HG02852 (cell line): Measurements from ENCODE around the gene CNTN4.

ENCODE experiments used
- ATAC-seq: cut with Tn5 transposase; IDR thresholded peaks from one replicate; pipeline ENCODE4 v1.9.1; 2021; ENCODE audit warnings: mild to moderate bottlenecking, moderate library complexity; ENCODE audit not compliant: unreplicated experiment

The CNTN4 gene

GRCh38 chr3:3013317-3014052 lies 914.8 kb downstream of the CNTN4 start:
- ATAC-seq, result no peak

DNA sequence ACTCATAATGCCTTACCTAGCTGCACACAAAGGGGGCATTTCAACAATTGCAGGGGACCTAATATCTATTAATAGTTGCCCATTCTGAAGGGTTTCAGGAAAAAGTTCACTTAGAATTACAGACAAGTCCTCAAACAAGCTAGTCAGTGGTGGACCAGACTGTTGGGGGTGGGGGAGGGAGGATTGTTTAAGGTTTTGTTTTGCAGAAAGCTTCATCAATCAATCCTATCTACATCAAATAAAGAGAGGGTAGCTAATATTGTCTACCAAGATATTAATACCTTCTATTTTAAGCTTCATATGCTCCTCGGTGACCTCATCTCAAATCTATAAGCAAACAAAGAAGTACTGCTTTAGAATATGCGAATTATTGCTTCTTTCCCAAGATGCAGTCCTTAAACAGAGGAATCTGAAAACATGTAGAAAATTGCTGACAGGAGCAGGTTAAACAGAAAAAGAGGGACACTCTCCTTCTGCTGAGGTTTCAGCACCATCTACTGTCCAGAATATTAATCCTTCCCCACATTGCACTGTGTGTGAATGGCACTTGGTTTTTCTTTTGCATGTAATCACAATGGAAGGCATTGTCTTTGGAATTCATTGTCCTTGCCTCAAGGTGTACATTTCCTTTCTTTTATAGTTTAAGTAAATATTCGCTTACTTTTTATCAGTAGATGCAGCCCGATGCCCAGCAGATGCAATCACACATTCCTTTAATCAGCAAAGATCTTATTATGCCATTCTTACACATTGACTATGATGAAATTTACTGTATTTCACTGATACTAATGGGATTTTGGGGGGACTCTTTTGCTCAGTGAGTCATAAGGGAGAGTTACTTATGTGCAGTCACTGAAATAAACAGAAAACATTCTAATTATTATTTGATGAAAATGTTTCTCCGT lies 916.8 kb downstream of the CNTN4 start:
- ATAC-seq, result peak; percentile 77

GRCh38 chr3:3016226-3016625 lies 917.6 kb downstream of the CNTN4 start:
- no peak for ATAC-seq

DNA sequence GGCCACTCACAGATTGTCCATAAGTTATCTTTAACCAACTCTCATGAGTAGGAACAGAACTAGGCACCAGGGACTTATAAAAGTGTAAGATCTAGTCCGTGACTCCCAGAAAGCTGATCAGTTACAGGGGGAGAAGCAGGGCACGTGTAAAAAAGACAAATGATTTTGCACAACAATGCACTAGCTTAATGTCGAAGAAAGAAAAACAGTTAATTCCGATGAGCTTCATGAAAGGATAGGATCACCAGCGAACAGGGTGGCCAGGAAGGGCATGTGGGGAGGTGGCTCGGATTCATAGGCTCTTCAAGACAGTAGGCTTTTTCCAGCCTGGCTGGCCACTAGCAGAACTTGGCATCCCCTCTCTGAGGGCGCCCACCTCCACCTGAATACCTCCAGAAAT lies 921.5 kb downstream of the CNTN4 start:
- ATAC-seq, result no peak

- no peak for ATAC-seq
Measured at GRCh38 chr3:3023111-3023745, 924.6 kb downstream of the CNTN4 start.

- ATAC-seq, result peak; percentile 97
Measured at GRCh38 chr3:3027976-3028567, 929.4 kb downstream of the CNTN4 start.

DNA sequence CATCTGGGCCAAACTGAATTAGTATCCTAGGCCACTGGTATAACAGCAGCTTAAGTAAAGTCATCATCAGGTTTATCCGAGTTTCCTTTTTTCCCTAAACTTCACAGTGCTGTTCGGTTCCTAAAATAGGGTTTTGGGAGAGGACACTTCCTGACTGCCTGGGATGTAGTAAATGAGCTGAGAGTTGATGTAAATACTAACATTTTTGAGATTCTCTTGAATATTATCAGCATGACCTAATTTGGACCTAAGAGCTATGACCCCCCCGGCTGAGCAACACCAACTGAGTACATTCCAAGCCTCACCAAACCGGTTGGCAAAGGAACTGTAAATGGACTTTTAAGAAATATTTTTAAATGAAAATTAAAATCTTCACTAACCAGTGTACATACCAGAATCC lies 932.7 kb downstream of the CNTN4 start:
- ATAC-seq, result no peak

DNA sequence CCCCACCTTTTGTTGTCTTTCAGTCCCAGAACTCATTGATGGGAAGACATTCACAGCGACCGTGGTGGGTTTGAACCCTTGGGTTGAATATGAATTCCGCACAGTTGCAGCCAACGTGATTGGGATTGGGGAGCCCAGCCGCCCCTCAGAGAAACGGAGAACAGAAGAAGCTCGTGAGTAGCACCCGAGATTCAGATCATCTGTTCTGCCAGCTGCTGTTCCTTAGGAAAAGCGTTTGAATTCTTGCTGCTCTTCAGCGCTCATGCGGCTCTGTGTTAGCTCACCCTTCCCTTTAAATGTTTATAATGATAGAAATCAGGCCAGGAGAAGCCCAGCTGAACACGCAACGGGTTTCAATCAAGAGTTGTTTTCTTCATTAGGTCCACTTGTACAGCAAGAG lies 938.5 kb downstream of the CNTN4 start:
- no peak for ATAC-seq

DNA sequence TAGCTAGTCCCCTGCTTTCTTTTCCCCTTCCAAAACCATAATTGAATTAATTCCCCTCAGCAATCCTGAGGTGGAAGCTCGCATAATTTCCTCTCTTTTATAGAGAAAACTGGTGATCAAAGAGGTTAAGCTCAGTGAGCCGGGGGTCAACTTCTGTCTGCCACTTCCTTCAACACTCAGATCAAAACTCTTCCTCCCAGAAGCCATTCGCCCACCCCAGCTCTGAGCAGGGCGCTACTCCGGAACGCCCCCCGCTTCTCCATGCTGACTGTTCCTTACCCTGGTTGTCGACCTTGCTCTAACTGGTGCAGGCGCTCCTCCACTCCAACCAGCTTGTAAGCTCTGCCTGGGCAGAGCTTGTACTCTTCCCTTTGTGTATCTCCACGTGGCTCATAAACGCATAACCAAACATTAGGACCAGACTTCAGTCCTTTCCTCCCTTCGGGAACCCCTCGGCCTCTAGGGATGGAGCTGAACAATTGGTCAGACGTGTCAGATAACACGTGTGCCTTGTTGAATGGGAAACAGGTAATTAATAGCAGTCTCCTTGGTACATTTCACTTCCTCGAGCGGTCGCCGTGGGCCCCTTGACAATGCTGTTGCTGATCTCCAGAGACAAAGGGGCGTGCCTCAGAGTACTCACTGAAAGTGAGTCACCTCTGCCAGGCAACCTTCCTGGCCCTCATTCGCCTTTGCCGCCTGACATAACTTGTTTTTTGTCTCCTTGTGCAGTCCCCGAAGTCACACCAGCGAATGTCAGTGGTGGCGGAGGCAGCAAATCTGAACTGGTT lies 939.7 kb downstream of the CNTN4 start:
- ATAC-seq, result no peak

DNA sequence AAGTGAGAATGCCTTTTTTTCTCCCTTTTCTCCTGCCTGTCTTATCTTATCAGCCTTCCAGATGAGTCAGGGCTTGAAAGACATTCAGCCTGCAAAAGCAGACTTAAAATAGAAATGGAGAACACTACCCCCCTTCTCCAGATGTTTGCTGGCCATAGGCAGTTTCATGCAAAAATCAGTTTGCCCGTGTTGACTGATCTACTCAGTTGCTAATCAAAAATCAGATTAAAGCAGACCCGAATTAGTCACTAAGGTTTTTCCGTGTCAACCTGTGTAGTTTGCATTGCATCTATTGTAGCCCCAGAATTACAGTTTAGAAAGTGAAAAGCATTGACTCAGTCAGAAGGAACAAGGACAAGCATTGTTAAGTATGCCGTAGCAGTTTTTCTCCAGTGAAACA lies 955.3 kb downstream of the CNTN4 start:
- no peak for ATAC-seq

DNA sequence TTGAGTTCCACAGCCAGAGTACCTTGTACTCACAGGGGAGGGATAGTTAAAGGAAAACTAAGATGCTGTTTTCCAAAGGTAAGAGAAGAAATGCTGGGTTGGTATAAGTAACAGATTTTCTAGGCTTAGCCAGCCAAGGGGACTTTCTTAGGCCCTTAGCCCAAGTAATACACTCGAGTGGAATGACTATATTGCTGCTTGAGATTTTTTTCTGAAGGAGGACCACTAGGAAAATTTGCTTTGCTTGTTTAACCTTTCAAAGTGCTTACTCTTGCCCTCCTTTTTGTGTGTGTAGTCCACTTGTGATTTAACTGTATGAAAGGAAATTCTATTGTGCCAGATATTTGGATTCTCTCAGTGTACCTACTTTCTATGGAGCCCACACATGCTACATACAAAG lies 961.0 kb downstream of the CNTN4 start:
- no peak for ATAC-seq

- no peak for ATAC-seq
Measured at GRCh38 chr3:3064297-3064696, 965.6 kb downstream of the CNTN4 start.

DNA sequence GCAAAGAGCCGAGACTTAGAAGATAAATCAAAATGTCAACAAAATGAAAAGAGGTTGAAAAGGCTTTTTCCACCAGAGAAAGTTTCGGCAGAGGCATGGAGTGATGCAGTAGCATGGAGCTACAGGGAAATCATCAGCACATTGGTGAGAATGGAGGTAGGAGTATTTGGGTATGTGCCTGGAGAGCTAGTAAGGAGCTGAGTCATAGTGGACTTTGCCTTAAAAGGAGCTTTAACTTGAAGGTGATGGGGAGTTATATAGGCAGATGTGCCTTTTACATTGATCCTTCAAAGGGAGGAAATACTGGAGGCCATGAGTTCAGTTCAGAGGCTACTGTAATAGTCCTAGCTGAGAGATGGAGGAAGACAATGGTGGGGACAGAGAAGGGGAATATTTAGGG lies 967.2 kb downstream of the CNTN4 start:
- ATAC-seq, result peak; percentile 53

- peak; percentile 73 for ATAC-seq
Measured at GRCh38 chr3:3066378-3066777, 967.7 kb downstream of the CNTN4 start.

DNA sequence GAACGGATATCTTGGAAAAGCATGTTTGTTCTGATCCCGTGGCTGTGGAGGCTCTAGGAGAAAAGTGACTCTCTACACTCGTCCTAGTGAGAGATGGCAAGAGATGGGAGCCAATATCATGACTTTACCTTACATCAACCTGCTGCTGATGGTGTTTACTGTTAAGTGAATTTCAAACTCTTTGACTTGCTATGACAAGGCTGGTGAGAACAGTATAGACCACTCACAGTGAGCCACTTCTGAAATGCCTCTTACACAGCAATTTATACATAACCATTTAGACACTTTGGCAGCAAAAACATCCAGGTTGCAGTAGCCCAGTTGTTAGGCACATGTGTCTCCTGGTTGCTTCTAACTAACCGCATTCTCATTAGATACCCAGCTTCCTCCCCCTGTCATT lies 968.2 kb downstream of the CNTN4 start:
- no peak for ATAC-seq

DNA sequence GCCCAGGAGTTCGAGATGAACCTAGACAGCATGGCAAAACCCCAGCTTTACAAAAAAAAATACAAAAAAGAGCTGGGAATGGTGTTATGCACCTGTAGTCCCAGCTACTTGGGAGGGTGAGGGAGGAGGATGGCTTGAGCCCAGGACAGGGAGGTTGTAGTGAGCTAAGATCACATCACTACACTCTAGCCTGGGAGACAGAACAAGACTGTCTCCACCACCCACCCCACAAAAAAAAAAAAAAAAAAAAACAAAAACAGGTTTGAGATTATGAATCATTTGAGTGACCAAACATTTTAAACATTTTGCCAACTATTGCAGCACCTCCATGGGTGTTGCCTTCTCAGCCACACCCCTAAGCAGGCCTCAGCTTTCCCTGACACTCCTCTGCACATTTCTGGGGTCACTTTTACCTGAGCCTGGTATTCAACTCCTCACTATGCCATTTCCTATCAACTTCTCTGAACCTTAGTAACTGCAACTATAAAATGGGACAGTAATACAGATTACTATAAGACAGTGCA lies 969.8 kb downstream of the CNTN4 start:
- no peak for ATAC-seq

- no peak for ATAC-seq
Measured at GRCh38 chr3:3069723-3070122, 971.1 kb downstream of the CNTN4 start.

GRCh38 chr3:3071136-3071535 lies 972.5 kb downstream of the CNTN4 start:
- no peak for ATAC-seq

- ATAC-seq, result peak; percentile 76
Measured at GRCh38 chr3:3074551-3075257, 976.0 kb downstream of the CNTN4 start.

DNA sequence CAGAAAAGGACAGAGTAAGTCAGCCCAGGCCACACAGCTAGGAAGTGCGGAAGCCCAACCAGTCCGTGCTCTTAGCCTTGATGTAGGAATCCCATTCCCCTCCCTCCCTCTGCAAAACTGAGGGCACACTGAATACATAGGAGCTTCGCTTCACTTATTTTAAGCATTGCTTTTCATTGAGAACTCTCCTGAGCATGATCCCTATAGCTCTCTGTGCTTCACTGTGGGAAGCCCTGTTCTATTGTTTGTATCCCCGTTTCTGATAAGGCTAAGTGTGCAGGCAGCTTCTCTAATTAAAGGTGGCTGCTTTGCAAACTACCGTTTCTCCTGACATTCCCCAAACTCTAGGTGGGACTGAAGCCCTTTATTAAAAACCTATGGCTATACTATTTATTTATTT lies 981.6 kb downstream of the CNTN4 start:
- ATAC-seq, result no peak
